ENCODE measurements around the gene GRK1.

The GRK1 gene

GRCh38 chr13:113650275-113650674, 16.7 kb upstream of the GRK1 start:
- no peak for DNase-seq (ENCODE audit: low read depth)
- TF ChIP-seq CTCF (IDR thresholded peaks at IDR 0.05; ENCODE audit: low read depth, low read length) = no peak
- H3K4me3 ChIP-seq (ENCODE audit: low read depth, low read length) = no peak overlapping the region

GRCh38 chr13:113650731-113651148, 16.3 kb upstream of the GRK1 start:
- no peak for TF ChIP-seq MYC (IDR thresholded peaks at IDR 0.05; ENCODE audit: low read depth, low read length)
- no peak for TF ChIP-seq POLR2A (IDR thresholded peaks at IDR 0.05; ENCODE audit: extremely low read depth, insufficient read length)
- TF ChIP-seq CTCF (IDR thresholded peaks at IDR 0.05; ENCODE audit: low read depth, low read length) = no peak
- no peak for TF ChIP-seq MAX (IDR thresholded peaks at IDR 0.05; ENCODE audit: low read depth, low read length)
- DNase-seq (ENCODE audit: low read depth) = no peak
- no peak overlapping the region for H3K4me3 ChIP-seq (ENCODE audit: low read depth, low read length)

- DNase-seq (ENCODE audit: low read depth) = no peak
- TF ChIP-seq MAX (IDR thresholded peaks at IDR 0.05; ENCODE audit: low read depth, low read length) = no peak
- H3K4me3 ChIP-seq (ENCODE audit: low read depth, low read length) = no peak overlapping the region
Measured at GRCh38 chr13:113651511-113652403, 15.3 kb upstream of the GRK1 start.

- DNase-seq (ENCODE audit: low read depth) = no peak
- H3K4me3 ChIP-seq (ENCODE audit: low read depth, low read length) = no peak overlapping the region
- no peak for TF ChIP-seq CTCF (IDR thresholded peaks at IDR 0.05; ENCODE audit: low read depth, low read length)
- no peak for TF ChIP-seq MAX (IDR thresholded peaks at IDR 0.05; ENCODE audit: low read depth, low read length)
- no peak for TF ChIP-seq MYC (IDR thresholded peaks at IDR 0.05; ENCODE audit: low read depth, low read length)
- no peak for TF ChIP-seq POLR2A (IDR thresholded peaks at IDR 0.05; ENCODE audit: extremely low read depth, insufficient read length)
Measured at GRCh38 chr13:113652404-113653263, 14.4 kb upstream of the GRK1 start.

- H3K4me3 ChIP-seq (ENCODE audit: low read depth, low read length) = no peak overlapping the region
- no peak for DNase-seq (ENCODE audit: low read depth)
- TF ChIP-seq POLR2A (IDR thresholded peaks at IDR 0.05; ENCODE audit: extremely low read depth, insufficient read length) (no peak), CTCF (IDR thresholded peaks at IDR 0.05; ENCODE audit: low read depth, low read length) (no peak), MYC (IDR thresholded peaks at IDR 0.05; ENCODE audit: low read depth, low read length) (no peak), MAX (IDR thresholded peaks at IDR 0.05; ENCODE audit: low read depth, low read length) (no peak)
Measured at GRCh38 chr13:113653264-113654174, 13.5 kb upstream of the GRK1 start.

All from NB4 (cell line).